HUES48 (cell line): ENCODE data around the gene RAI1.

Experiments
- H3K27ac ChIP-seq: one replicate; pipeline ENCODE4 v1.7.0; 2013; ENCODE audit warnings: low read depth, low read length, inconsistent platforms
- H3K27me3 ChIP-seq: 2 replicates; pipeline ENCODE4 v1.6.1; 2013; ENCODE audit warnings: mild to moderate bottlenecking, low read length; ENCODE audit not compliant: control insufficient read depth, insufficient read depth
- H3K36me3 ChIP-seq: 2 replicates; pipeline ENCODE4 v1.6.1; 2013; ENCODE audit warnings: low read length; ENCODE audit not compliant: control insufficient read depth, insufficient read depth
- H3K4me1 ChIP-seq: 2 replicates; pipeline ENCODE4 v1.6.1; 2013; ENCODE audit warnings: mild to moderate bottlenecking, low read length; ENCODE audit not compliant: control insufficient read depth, insufficient read depth
- H3K4me3 ChIP-seq: 2 replicates; pipeline ENCODE4 v1.5.1; 2013; ENCODE audit warnings: mild to moderate bottlenecking, low read depth, low read length
- H3K9ac ChIP-seq: 2 replicates; pipeline ENCODE4 v1.6.1; 2013; ENCODE audit warnings: mild to moderate bottlenecking, low read depth, low read length, moderate library complexity
- H3K9me3 ChIP-seq: 2 replicates; pipeline ENCODE4 v1.6.1; 2013; ENCODE audit warnings: low read length; ENCODE audit not compliant: control insufficient read depth, insufficient read depth

RAI1 gene

DNA sequence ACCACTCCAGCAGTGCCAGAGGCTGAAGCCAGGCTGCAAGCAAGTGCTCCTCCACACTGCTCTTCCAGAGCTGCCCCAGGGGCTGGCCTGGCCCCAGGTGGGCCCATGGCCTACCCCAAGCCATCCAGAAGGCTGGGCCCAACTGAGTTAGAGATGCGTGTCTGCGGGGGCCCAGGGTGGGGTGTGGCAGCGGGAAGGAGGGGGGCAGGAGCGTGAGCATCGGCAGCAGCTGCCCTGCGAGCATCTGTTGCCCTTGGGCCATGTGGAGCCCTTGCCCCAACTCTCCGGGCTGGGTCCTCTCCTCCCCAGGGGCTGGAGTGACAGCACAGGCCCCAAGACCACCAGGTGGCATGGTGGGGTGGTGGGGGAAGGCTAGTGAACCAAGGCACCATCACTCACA, 162.8 kb downstream of the RAI1 start:
- H3K27ac ChIP-seq = no peak overlapping the region
- peaks cover 27% of the 10 kb centered on the region for H3K4me1 ChIP-seq
- no peak overlapping the region for H3K4me3 ChIP-seq
- H3K36me3 ChIP-seq = no peaks in the 10 kb centered on the region
- H3K9me3 ChIP-seq = no peaks in the 10 kb centered on the region
- H3K9ac ChIP-seq = no peak overlapping the region
- no peaks in the 10 kb centered on the region for H3K27me3 ChIP-seq

DNA sequence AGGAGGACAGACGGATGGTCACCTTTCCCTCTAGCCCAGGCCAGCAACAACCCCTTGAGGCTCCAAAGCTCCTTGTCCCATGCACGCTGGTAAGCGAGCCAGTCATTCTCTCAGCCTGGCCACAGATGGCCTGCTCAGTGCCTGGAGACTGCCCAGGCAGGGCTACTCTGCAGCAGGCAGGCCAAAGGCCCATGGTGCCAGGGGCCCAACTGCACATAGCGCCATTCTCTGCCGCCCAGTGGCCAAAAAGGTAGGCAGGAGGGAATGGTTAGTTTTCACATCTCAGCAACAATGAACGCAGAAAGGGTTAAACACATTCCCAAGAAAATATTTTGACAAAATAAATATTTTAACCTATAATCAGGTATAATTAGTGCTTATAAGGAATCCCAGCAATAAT, 163.2 kb downstream of the RAI1 start:
- Histone ChIP-seq H3K4me1 (peaks cover 24% of the 10 kb centered on the region), H3K27ac (no peak overlapping the region), H3K27me3 (no peaks in the 10 kb centered on the region), H3K9me3 (no peaks in the 10 kb centered on the region), H3K36me3 (no peaks in the 10 kb centered on the region), H3K4me3 (no peak overlapping the region), H3K9ac (no peak overlapping the region)

GRCh38 chr17:17845046-17845775, 164.0 kb downstream of the RAI1 start:
- Histone ChIP-seq H3K4me1 (peaks cover 19% of the 10 kb centered on the region), H3K27ac (no peak overlapping the region), H3K4me3 (no peak overlapping the region), H3K36me3 (no peaks in the 10 kb centered on the region), H3K9ac (no peak overlapping the region), H3K27me3 (no peaks in the 10 kb centered on the region), H3K9me3 (no peaks in the 10 kb centered on the region)

DNA sequence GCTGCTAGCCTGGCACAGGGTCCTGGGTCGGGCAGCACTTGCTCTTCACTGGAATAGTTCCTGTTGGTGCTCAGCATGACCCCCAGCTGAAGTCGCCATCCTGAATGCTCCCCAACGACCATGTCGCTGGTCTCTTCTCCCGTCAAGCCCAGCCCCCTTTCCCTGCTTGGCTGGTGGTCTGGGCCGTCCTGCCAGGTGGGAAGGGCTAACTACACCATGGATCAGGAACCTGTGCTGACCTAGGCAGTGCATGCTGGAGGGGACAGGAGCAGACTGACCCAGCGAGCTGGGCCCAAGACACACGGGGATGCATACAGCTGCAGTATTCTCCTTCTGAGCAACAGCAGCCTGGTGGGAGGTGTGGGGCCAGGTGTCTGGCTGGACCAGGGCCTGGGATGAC, 164.7 kb downstream of the RAI1 start:
- no peaks in the 10 kb centered on the region for H3K36me3 ChIP-seq
- H3K9ac ChIP-seq = no peak overlapping the region
- H3K9me3 ChIP-seq = no peaks in the 10 kb centered on the region
- no peak overlapping the region for H3K4me3 ChIP-seq
- H3K27me3 ChIP-seq = no peaks in the 10 kb centered on the region
- H3K27ac ChIP-seq = no peak overlapping the region
- H3K4me1 ChIP-seq = peaks cover 18% of the 10 kb centered on the region

DNA sequence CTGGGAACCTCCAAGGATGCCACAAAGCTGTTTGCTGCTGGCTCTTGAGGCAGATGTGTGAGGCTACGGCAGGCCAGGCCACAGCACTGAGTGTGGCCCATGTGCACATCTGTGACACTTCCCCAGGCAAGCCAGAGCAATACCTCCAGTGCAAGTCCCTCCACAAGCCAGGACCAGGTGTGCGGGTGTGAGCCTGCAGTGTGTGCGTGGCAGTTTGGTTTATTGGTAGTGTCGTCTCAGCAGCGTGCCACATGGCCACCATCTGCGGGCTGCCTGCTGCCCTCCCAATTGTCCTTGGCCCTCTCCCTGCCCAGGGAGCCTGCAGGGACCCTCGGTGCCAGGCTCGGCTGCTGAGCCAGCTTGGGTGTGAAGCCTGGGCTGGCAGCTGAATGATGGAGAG, 165.4 kb downstream of the RAI1 start:
- H3K4me3 ChIP-seq = no peak overlapping the region
- no peaks in the 10 kb centered on the region for H3K9me3 ChIP-seq
- no peaks in the 10 kb centered on the region for H3K36me3 ChIP-seq
- no peaks in the 10 kb centered on the region for H3K27me3 ChIP-seq
- no peak overlapping the region for H3K9ac ChIP-seq
- H3K4me1 ChIP-seq = peaks cover 12% of the 10 kb centered on the region
- no peak overlapping the region for H3K27ac ChIP-seq

GRCh38 chr17:17847118-17847689, 165.9 kb downstream of the RAI1 start:
- Histone ChIP-seq H3K9me3 (no peaks in the 10 kb centered on the region), H3K36me3 (no peaks in the 10 kb centered on the region)

DNA sequence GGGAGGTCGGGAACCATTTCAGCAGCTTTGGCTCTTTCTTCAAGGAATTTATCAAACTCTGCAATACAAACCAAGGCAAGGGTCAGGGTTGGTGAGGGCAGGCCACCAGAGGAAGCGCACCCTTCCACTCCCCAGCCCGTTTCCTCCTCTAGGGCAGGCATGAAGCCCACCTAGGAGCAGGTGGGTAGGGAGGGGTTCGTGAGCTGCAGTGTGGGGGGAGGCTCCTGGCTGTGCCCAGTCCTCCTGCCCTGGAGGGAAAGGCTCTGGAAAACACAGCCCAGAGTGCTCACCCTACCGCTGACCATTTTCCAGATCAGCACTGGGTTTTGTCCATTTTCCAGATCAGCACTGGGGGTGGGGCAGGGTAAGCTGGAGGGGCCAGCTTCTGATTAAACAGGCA, 166.5 kb downstream of the RAI1 start:
- no peak overlapping the region for H3K27ac ChIP-seq
- H3K36me3 ChIP-seq = no peaks in the 10 kb centered on the region
- H3K4me3 ChIP-seq = no peak overlapping the region
- H3K4me1 ChIP-seq = peaks cover 9% of the 10 kb centered on the region
- no peaks in the 10 kb centered on the region for H3K27me3 ChIP-seq
- H3K9ac ChIP-seq = no peak overlapping the region
- no peaks in the 10 kb centered on the region for H3K9me3 ChIP-seq

More at GRCh38 chr17:17847118-17847689, 165.9 kb downstream of the RAI1 start:
- H3K27me3 ChIP-seq = no peaks in the 10 kb centered on the region
- H3K4me1 ChIP-seq = peaks cover 9% of the 10 kb centered on the region
- H3K27ac ChIP-seq = no peak overlapping the region
- H3K4me3 ChIP-seq = no peak overlapping the region
- H3K9ac ChIP-seq = no peak overlapping the region

DNA sequence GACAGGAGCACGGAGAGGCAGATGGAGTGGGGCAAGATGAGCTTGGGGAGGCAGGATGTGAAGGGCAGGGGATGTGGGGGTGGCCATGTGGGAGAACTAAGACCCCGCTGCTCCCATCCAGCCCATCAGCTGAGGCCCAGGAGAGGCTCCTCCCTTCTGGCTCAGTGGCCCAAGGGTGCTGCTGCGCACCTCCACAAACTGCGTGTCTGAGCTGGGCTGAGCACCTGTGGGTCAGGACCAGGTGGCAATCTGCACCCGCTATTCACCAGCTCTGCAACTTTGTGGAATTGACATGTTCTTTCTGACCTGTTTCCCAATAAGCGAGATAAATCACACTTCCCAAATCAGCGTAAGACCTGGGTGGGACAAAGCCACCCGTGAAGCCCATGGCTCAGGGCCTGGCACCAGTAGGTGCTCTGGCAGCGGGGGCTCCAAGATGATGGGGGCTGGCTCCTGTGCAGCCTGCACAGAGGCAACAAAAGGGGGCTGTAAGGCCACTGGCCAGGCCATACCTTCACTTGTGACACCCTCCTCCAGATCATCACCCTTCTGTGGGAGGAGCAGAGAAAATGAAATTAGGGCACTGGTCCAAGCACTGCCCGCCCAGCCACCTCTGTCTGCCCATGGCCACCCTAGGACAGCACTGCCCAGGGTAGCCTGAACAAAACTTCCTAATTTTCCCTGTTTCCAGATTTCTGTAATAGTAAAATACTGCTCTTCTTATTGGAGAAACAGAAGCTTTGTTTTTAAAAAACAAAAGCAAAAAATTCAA, 167.2 kb downstream of the RAI1 start:
- no peak overlapping the region for H3K9ac ChIP-seq
- H3K36me3 ChIP-seq = no peaks in the 10 kb centered on the region
- H3K27me3 ChIP-seq = no peaks in the 10 kb centered on the region
- no peak overlapping the region for H3K27ac ChIP-seq
- no peaks in the 10 kb centered on the region for H3K9me3 ChIP-seq
- peaks cover 9% of the 10 kb centered on the region for H3K4me1 ChIP-seq
- H3K4me3 ChIP-seq = no peak overlapping the region

GRCh38 chr17:17849147-17849820, 168.0 kb downstream of the RAI1 start:
- H3K4me3 ChIP-seq = no peak overlapping the region
- peaks cover 9% of the 10 kb centered on the region for H3K4me1 ChIP-seq
- no peaks in the 10 kb centered on the region for H3K36me3 ChIP-seq
- H3K9me3 ChIP-seq = no peaks in the 10 kb centered on the region
- H3K27ac ChIP-seq = no peak overlapping the region
- no peaks in the 10 kb centered on the region for H3K27me3 ChIP-seq
- H3K9ac ChIP-seq = no peak overlapping the region

- H3K9me3 ChIP-seq = no peaks in the 10 kb centered on the region
- H3K27ac ChIP-seq = no peak overlapping the region
- H3K4me3 ChIP-seq = no peak overlapping the region
- H3K27me3 ChIP-seq = no peaks in the 10 kb centered on the region
- H3K36me3 ChIP-seq = no peaks in the 10 kb centered on the region
- no peak overlapping the region for H3K9ac ChIP-seq
- peaks cover 9% of the 10 kb centered on the region for H3K4me1 ChIP-seq
These were observed 168.7 kb downstream of the RAI1 start for GRCh38 chr17:17849845-17850373.
